Natural killer cell (primary cell): ENCODE measurements around the gene FMN1. TPM values are rescaled to one million over a fixed set of nuclear protein-coding genes. Genes with fewer than 3 reads are reported as not detected.

Experiments
- ATAC-seq, 3 donors: fragments of 150-1000 bp in 2 of 3; fragments of 200-7000 bp in 1 of 3; cut with Tn5 transposase; 1 replicate in 1 of 3; 2 replicates in 2 of 3; pipeline ENCODE4 v1.10.0; 2021; ENCODE audit warnings: mild to moderate bottlenecking in 2 of 3, moderate library complexity in 2 of 3
- DNase-seq, 2 donors: peaks; one replicate each; pipeline versions ENCODE4 v3.0.0 to v3.0.0-alpha.2; 2013 to 2021; ENCODE audit warnings: mixed read lengths in 1 of 2
- H3K27ac ChIP-seq: one replicate; pipeline ENCODE4 v1.5.1; 2013; ENCODE audit warnings: mild to moderate bottlenecking, low read length
- H3K27me3 ChIP-seq: one replicate; pipeline ENCODE4 v1.6.1; 2013; ENCODE audit warnings: low read length; ENCODE audit not compliant: control insufficient read depth, insufficient read depth
- H3K36me3 ChIP-seq: one replicate; pipeline ENCODE4 v1.6.1; 2013; ENCODE audit warnings: low read length; ENCODE audit not compliant: control insufficient read depth, insufficient read depth
- H3K4me1 ChIP-seq: one replicate; pipeline ENCODE4 v1.6.1; 2013; ENCODE audit warnings: low read length; ENCODE audit not compliant: control insufficient read depth, insufficient read depth
- H3K4me3 ChIP-seq: one replicate; pipeline ENCODE4 v1.5.1; 2013; ENCODE audit warnings: low read length
- H3K9me3 ChIP-seq: one replicate; pipeline ENCODE4 v1.6.1; 2013; ENCODE audit warnings: low read length; ENCODE audit not compliant: control insufficient read depth, insufficient read depth
- H3K27ac Mint-ChIP-seq, 2 donors: one replicate each; pipeline ENCODE4 v1.8.0; 2022; ENCODE audit warnings: mild to moderate bottlenecking in 2 of 2, mixed read lengths in 2 of 2, moderate library complexity in 1 of 2
- H3K27me3 Mint-ChIP-seq, 2 donors: one replicate each; pipeline ENCODE4 v1.8.0; 2022; ENCODE audit warnings: low read depth in 2 of 2, mixed read lengths in 2 of 2
- H3K36me3 Mint-ChIP-seq: one replicate; pipeline ENCODE4 v1.8.0; 2022; ENCODE audit warnings: mixed read lengths
- H3K4me1 Mint-ChIP-seq, 2 donors: one replicate each; pipeline ENCODE4 v1.8.0; 2022; ENCODE audit warnings: mixed read lengths in 2 of 2
- H3K4me3 Mint-ChIP-seq: one replicate; pipeline ENCODE4 v1.8.0; 2022; ENCODE audit warnings: mild to moderate bottlenecking, moderate library complexity, mixed read lengths
- H3K9me3 Mint-ChIP-seq, 2 donors: one replicate each; pipeline ENCODE4 v1.8.0; 2022; ENCODE audit warnings: mixed read lengths in 2 of 2
- WGBS: methylation state at CpG from one replicate; pipeline ENCODE4 v1.1.7; 2013; ENCODE audit warnings: missing lambda C conversion rate; ENCODE audit not compliant: insufficient coverage; 5-methylcytosine and 5-hydroxymethylcytosine counted together
- intact Hi-C: fragments of 100-400 bp; cut with micrococcal nuclease; formaldehyde crosslinking; loops from one replicate; pipeline ENCODE4 v1.14.2; 2022
- total RNA-seq, 4 donors: library from RNA; stranded (reverse); fragments of 120-200 nt in 1 of 4; gene quantifications; one replicate each; pipeline versions ENCODE4 v1.2.3 to v1.2.4, GENCODE V29; 2013 to 2022
- TF ChIP-seq, protein P1 (sequence below): fragments of 200-600 bp; IDR thresholded peaks from one replicate; pipeline ENCODE4 v1.8.0; 2022; ENCODE audit warnings: antibody characterized with exemption

The FMN1 gene
- total RNA-seq, 3 donors from 2014 or later (not counting 1 experiment from before 2014, with no cell fraction given) = 2.0 to 19.2 (median 2.2) TPM

DNA sequence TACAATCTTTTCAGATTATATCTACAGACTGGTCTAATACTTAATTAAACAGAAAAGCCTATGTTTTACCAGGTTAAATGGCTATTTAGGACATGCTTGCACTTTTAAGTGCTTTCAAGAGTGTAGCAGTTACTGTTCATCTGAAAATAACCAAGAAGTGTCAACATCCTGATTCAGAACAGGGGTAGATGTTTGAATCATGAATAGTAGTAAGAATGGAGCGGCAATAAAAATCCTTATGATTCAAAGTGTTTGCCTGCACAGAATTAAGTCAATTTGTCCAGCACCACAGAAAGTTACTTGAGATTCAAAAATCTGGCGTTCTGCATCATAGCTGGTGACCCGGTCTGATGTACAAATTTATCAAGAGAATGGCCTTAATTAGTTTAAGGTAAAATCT lies 428.4 kb downstream of the FMN1 start:
- Histone ChIP-seq H3K9me3 (no peaks in the 10 kb centered on the region), H3K36me3 (no peaks in the 10 kb centered on the region), H3K4me1 (no peaks in the 10 kb centered on the region), H3K27me3 (no peaks in the 10 kb centered on the region), H3K27ac (no peak overlapping the region), H3K4me3 (no peak overlapping the region)
- H3K9me3 Mint-ChIP-seq = no peaks in the 10 kb centered on the region
- intact Hi-C loops = no loop called here
- TF ChIP-seq, protein P1, sequence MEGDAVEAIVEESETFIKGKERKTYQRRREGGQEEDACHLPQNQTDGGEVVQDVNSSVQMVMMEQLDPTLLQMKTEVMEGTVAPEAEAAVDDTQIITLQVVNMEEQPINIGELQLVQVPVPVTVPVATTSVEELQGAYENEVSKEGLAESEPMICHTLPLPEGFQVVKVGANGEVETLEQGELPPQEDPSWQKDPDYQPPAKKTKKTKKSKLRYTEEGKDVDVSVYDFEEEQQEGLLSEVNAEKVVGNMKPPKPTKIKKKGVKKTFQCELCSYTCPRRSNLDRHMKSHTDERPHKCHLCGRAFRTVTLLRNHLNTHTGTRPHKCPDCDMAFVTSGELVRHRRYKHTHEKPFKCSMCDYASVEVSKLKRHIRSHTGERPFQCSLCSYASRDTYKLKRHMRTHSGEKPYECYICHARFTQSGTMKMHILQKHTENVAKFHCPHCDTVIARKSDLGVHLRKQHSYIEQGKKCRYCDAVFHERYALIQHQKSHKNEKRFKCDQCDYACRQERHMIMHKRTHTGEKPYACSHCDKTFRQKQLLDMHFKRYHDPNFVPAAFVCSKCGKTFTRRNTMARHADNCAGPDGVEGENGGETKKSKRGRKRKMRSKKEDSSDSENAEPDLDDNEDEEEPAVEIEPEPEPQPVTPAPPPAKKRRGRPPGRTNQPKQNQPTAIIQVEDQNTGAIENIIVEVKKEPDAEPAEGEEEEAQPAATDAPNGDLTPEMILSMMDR = no peak
- H3K4me1 Mint-ChIP-seq = no peaks in the 10 kb centered on the region
- H3K27me3 Mint-ChIP-seq = peaks cover 9 to 17% of the 10 kb centered on the region in 2 donors
- ATAC-seq (no peak), DNase-seq (no peak)
- H3K4me3 Mint-ChIP-seq = no peak overlapping the region
- WGBS = 40% methylated on average over 2 of the region's 3 CpGs
- no peak overlapping the region for H3K27ac Mint-ChIP-seq
- H3K36me3 Mint-ChIP-seq = no peaks in the 10 kb centered on the region

DNA sequence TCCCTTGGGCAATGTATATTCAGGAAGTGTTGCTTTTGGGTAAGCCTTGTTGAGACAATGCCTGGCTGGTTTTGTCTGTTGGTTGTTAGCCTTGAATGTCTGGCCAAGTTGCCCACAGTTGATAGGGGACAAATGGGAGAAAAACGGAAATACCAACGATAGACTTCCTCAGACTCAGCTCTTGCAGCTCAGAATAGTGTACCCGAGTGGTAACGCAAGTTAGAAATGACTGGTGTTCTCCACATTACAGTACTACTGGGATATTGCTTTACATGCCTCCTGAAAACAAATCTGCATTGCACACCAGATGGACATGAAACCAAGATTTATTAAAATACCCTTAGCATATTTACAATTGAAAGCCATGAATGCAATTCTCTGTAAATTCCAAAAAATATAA lies 429.3 kb downstream of the FMN1 start:
- no peak overlapping the region for H3K4me3 ChIP-seq
- TF ChIP-seq, protein P1 = no peak
- Mint-ChIP-seq H3K4me1 (no peaks in the 10 kb centered on the region), H3K36me3 (no peaks in the 10 kb centered on the region), H3K27ac (no peak overlapping the region), H3K9me3 (no peaks in the 10 kb centered on the region), H3K4me3 (no peak overlapping the region), H3K27me3 (peaks cover 14 to 25% of the 10 kb centered on the region in 2 donors)
- H3K9me3 ChIP-seq = no peaks in the 10 kb centered on the region
- no peak for DNase-seq
- no peak overlapping the region for H3K27ac ChIP-seq
- H3K27me3 ChIP-seq = no peaks in the 10 kb centered on the region
- no peaks in the 10 kb centered on the region for H3K36me3 ChIP-seq
- intact Hi-C loops = no loop called here
- no peaks in the 10 kb centered on the region for H3K4me1 ChIP-seq
- WGBS = 42% methylated on average over 4 of the region's 4 CpGs
- ATAC-seq = no peak

DNA sequence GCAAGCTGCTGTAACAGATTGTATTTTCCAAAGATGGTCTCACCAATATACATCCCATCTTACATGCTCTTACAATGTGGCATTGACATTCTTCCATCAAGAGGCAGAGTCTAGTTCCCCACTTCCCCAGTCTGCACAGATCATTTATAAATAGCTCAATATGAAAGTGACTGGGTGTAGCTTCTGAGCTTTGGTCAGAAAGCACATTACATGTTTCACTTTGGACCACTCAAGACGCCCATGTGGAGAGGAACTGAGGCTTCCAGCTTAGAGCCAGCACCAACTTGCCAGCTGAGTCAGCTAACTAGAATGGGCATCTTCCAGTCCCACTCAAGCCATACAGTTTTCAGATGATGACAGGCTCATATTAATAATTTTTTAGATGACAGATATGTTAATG lies 431.2 kb downstream of the FMN1 start:
- 67% methylated on average over 1 of the region's 1 CpG for WGBS

DNA sequence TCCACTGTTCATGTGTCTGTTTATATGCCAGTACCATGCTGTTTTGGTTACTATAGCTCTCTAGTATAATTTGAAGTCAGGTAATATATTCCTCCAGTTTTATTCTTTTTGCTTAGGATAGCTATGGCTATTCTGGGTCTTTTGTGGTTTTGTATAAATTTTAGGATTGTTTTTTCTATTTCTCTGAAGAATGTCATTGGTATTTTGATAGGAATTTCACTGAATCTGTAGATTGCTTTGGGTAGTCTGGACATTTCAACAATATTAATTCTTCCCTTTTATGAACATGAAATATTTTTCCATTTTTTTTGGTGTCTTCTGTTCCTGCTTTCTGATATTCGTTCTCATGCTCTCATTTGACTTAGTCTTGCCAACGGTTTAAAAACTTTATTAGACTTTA lies 437.1 kb downstream of the FMN1 start:
- Histone ChIP-seq H3K9me3 (no peaks in the 10 kb centered on the region), H3K27ac (no peak overlapping the region), H3K27me3 (no peaks in the 10 kb centered on the region), H3K36me3 (no peaks in the 10 kb centered on the region), H3K4me1 (no peaks in the 10 kb centered on the region), H3K4me3 (no peak overlapping the region)
- Mint-ChIP-seq H3K4me1 (no peaks in the 10 kb centered on the region), H3K36me3 (no peaks in the 10 kb centered on the region), H3K9me3 (no peaks in the 10 kb centered on the region), H3K27me3 (peaks cover 34 to 53% of the 10 kb centered on the region in 2 donors), H3K27ac (no peak overlapping the region), H3K4me3 (no peak overlapping the region)
- intact Hi-C loops = no loop called here
- ATAC-seq (no peak), DNase-seq (no peak)
- WGBS = no CpG with 5 or more reads among the region's 2 CpGs
- TF ChIP-seq, protein P1 = no peak

More for the DNA sequence above, 431.2 kb downstream of the FMN1 start:
- Histone ChIP-seq H3K27ac (no peak overlapping the region), H3K36me3 (no peaks in the 10 kb centered on the region), H3K9me3 (no peaks in the 10 kb centered on the region), H3K27me3 (no peaks in the 10 kb centered on the region), H3K4me3 (no peak overlapping the region), H3K4me1 (no peaks in the 10 kb centered on the region)
- peaks cover 18 to 21% of the 10 kb centered on the region in 2 donors for H3K27me3 Mint-ChIP-seq
- no peaks in the 10 kb centered on the region for H3K36me3 Mint-ChIP-seq
- no peak overlapping the region for H3K27ac Mint-ChIP-seq
- H3K9me3 Mint-ChIP-seq = no peaks in the 10 kb centered on the region
- TF ChIP-seq, protein P1 = no peak
- ATAC-seq (no peak), DNase-seq (no peak)
- H3K4me1 Mint-ChIP-seq = no peaks in the 10 kb centered on the region
- intact Hi-C loops = no loop called here
- H3K4me3 Mint-ChIP-seq = no peak overlapping the region
